GM12801 (cell line): ENCODE data around the gene MAT1A.

ENCODE experiments used
- CTCF ChIP-seq: IDR thresholded peaks from one replicate; pipeline ENCODE4 v1.5.1; 2011; ENCODE audit warnings: control low read depth; ENCODE audit not compliant: insufficient read length; ENCODE audit errors: extremely low read depth

MAT1A gene

GRCh38 chr10:80270887-80271286, 18.6 kb downstream of the MAT1A start:
- no peak for TF ChIP-seq CTCF

GRCh38 chr10:80268938-80269588, 20.4 kb downstream of the MAT1A start:
- no peak for TF ChIP-seq CTCF

DNA sequence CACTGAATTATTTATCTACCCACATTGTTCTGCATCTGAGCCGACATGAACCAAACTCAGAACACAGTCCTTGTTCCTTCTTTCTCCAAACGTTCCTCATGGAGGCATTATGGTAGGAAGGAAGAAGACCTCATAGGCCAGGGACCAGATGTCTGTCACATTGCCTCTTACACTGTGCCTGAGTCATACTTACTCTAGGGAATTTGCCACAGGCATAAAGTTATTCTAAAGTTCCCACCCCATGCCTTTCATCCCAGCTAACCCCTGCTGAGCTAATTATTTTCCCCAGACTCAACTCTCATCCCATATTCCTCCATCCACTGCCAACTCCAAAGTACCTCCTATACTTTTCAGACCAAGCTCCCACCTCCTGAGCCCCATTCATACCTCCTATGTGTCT, 21.2 kb downstream of the MAT1A start:
- TF ChIP-seq CTCF, result no peak

GRCh38 chr10:80266513-80266863, 23.0 kb downstream of the MAT1A start:
- no peak for TF ChIP-seq CTCF

- no peak for TF ChIP-seq CTCF
Measured at GRCh38 chr10:80265740-80266512, 23.5 kb downstream of the MAT1A start.

DNA sequence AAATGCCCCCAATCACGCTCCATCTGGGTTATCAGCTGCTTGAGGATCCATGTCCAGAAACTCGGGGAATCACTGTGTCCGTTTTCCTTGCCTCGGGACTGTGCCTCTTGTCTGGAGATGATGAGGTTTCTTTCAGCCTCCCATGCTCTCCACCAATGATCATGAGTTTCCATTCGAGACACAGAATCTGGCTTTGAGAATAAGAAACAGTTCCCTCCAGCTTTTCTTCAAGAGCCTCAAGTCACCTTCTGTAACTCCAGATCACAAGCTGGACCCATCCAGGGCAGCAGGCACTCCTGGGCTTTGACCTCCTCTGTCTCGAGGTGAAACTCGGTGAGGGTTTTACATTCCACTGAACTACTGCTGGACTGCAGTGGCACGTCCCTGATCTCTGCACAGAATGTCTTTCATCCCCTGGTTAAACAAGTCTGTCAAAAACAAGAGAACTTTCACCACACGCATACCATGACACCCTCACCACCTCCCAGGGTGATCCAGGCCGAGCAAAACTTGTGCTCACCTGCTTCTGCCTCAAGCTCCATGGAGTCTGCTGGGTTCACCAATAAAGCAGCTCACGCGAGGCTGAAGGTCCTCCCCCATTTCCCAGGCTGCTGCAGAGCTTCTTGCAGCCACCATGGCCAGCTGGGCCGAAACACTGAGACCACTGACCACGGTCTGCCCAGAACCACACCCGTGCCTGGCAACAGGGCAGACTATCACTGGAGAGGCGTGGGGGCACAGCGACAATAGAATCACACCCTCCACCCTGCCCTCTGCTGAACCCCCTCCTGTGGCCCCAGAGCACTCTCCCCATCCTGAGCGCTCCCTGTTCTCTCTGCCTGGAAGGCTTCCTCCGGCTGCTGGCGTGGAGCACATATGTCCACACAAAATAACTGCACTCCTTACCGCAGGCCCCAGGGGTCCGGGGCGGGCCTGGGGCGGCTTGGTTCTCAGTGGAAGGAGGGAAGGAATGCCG, 25.1 kb downstream of the MAT1A start:
- no peak for TF ChIP-seq CTCF

DNA sequence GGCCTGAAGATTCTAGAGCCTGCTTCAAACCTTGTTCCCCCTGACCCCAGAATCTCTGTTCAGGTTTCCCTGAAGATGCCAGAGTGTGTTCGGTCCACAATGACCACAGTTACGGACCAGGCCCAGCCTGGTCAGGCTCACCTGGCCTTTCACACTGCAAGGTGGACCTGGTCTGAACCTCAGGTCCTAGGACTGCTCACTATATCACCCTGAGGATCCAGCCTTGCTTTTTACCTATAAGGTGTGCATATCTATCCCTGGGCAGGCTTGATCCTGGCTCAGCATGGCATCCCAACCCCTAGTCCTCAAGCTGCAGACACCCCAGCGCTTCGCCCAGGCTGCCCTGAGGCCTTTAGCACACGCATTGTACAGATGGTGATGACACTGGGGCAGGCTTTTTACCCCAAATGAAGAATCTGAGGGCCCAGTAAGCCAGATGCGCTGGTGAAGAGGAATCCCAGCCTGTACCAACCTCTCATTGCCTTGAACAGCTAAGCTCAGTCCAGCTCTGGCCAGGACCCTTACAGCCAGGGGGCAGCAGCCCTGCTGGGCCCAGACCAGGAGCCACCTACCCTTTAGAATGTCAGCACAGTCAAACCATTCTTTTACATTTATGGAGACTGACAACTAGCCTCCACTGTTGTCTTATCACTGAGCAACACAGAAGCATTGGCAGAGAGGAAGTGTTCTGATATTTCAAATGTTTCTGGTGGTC, 28.0 kb downstream of the MAT1A start:
- no peak for TF ChIP-seq CTCF
